ENCODE results near the gene MAPRE2. TPM values are rescaled to one million over a fixed set of nuclear protein-coding genes. Genes with fewer than 3 reads are reported as not detected.
A peak's percentile ranks its signal among the peaks of the same experiment; 100 is the strongest.

MAPRE2 gene
- total RNA-seq, 2 donors from 2014 or later, result 31.8 to 54.2 TPM

DNA sequence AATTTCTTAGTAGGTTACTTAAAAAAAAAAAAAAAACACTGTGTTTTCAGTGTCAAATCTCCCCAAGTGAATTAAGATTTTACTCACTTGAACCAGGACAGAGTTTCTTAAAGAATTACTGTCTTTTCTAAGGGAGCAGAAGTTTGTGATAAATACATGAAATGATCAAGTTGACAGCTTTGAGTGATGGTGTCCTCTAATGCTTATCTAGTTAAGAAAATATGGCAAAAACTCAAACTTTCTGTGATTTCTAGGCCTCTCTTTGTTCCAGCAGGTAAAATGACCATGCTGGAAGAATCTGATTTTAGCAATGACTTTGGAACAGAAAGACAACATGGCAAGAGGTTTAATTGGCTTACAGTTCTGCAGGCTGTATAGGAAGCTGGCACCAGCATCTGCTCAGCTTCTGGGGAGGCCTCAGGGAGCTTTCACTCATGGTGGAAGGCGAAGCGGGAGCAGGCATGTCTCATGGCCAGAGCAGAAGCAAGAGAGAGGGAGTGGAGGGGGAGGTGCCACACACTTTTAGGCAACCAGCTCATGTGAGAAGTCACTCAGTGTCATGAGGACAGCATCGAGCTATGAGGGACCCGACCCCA lies 6.6 kb downstream of the MAPRE2 start:
- ATAC-seq (ENCODE audit: insufficient number of reproducible peaks, low FRiP score, low read depth) (no peak), DNase-seq (ENCODE audit: low spot score) (no peak)
- Histone ChIP-seq H3K4me3 (no peak overlapping the region), H3K36me3 (no peaks in the 10 kb centered on the region), H3K27me3 (replicated peaks; ENCODE audit: insufficient read depth) (no peaks in the 10 kb centered on the region), H3K27ac (no peak overlapping the region), H3K9me3 (no peaks in the 10 kb centered on the region), H3K4me1 (ENCODE audit: control insufficient read depth in 1 of 2, low read depth in 2 of 2) (peaks cover 31 to 70% of the 10 kb centered on the region in 2 donors)
- TF ChIP-seq, protein P1, sequence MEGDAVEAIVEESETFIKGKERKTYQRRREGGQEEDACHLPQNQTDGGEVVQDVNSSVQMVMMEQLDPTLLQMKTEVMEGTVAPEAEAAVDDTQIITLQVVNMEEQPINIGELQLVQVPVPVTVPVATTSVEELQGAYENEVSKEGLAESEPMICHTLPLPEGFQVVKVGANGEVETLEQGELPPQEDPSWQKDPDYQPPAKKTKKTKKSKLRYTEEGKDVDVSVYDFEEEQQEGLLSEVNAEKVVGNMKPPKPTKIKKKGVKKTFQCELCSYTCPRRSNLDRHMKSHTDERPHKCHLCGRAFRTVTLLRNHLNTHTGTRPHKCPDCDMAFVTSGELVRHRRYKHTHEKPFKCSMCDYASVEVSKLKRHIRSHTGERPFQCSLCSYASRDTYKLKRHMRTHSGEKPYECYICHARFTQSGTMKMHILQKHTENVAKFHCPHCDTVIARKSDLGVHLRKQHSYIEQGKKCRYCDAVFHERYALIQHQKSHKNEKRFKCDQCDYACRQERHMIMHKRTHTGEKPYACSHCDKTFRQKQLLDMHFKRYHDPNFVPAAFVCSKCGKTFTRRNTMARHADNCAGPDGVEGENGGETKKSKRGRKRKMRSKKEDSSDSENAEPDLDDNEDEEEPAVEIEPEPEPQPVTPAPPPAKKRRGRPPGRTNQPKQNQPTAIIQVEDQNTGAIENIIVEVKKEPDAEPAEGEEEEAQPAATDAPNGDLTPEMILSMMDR (IDR thresholded peaks at IDR 0.05), result no peak

DNA sequence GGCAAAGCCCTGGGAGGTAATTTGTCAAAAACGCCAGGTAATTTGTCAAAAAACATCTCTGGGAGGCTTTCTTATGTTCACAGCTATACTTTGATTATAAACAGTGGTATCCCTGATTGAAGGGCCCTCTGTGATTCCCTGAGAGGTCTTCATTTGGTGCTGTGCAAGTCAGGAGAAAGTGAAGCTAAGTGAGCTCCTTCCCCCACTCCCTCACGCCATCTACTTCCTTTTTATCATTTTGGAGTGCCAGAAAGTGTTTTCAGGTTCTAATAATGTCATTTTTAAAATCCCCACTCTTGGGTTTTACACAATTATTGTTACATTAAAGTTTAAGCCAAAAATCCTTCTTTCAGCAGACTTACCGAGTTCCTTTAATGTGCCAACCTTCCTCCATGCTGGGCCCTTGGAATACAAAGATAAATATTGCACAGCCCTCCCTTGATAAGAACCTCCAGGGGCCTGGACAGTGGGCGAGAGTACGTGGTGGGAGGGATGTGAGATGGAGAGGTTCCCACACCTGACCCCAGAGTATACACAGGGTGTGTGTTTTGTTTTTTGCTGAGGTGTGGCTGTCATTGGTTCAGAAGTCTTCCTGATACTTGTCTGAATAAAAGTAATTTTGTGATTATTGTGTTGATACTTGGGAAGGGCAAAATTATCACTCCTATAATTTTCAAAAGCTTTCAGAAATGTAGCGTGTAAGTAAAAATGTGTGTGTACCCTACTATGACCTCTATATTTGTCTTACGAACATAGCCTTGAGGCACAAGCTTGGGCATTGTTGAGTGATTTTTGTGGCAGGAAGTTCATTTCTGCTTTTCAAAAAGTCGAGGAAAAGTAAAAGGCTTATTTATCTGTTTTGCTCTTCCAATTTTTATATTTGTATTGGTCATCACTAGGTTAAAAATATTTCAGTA lies 8.2 kb downstream of the MAPRE2 start:
- H3K27ac ChIP-seq, result peak overlapping the region in 1 of 2 donors; percentile 6
- H3K4me3 ChIP-seq, result peak overlapping the region; percentile 17
- H3K9me3 ChIP-seq, result no peaks in the 10 kb centered on the region
- no peak for DNase-seq (ENCODE audit: low spot score)
- no peak for ATAC-seq (ENCODE audit: insufficient number of reproducible peaks, low FRiP score, low read depth)
- no peaks in the 10 kb centered on the region for H3K36me3 ChIP-seq
- no peaks in the 10 kb centered on the region for H3K27me3 ChIP-seq (replicated peaks; ENCODE audit: insufficient read depth)
- peaks cover 19 to 55% of the 10 kb centered on the region in 2 donors for H3K4me1 ChIP-seq (ENCODE audit: control insufficient read depth in 1 of 2, low read depth in 2 of 2)
- TF ChIP-seq, protein P1 (IDR thresholded peaks at IDR 0.05), result no peak

DNA sequence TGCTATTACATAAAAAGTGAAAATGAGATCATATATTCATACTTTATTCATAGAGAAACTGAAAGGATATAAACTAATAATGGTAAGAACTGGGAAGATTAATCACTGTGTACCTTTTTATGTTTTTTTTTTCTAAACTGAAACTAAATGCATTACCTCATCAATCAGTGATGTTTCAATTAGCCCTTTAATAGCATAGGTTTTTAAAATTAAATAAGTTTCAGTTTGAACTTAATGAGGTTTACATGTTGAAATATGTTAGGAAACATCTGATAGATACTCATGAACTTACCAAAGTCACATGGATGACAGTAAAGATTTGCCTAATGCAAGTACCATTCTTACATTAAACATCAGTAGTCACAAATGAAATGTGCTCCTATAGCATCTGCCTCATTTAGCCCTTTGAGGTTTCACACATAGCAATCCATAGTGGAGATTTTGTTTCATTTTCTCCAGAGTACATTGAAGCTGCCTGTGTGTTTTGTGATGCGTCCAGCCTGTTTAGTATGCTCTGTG lies 8.9 kb downstream of the MAPRE2 start:
- H3K36me3 ChIP-seq, result no peaks in the 10 kb centered on the region
- ATAC-seq (ENCODE audit: insufficient number of reproducible peaks, low FRiP score, low read depth), result no peak
- peaks cover 18 to 48% of the 10 kb centered on the region in 2 donors for H3K4me1 ChIP-seq (ENCODE audit: control insufficient read depth in 1 of 2, low read depth in 2 of 2)
- no peak for DNase-seq (ENCODE audit: low spot score)
- no peaks in the 10 kb centered on the region for H3K27me3 ChIP-seq (replicated peaks; ENCODE audit: insufficient read depth)
- no peak overlapping the region for H3K27ac ChIP-seq
- TF ChIP-seq, protein P1 (IDR thresholded peaks at IDR 0.05), result no peak
- H3K9me3 ChIP-seq, result no peaks in the 10 kb centered on the region
- peak overlapping the region; percentile 17 for H3K4me3 ChIP-seq

- H3K4me1 ChIP-seq (ENCODE audit: control insufficient read depth in 1 of 2, low read depth in 2 of 2), result peaks cover 16 to 44% of the 10 kb centered on the region in 2 donors
- DNase-seq (ENCODE audit: low spot score) (no peak), ATAC-seq (ENCODE audit: insufficient number of reproducible peaks, low FRiP score, low read depth) (no peak)
- TF ChIP-seq, protein P1 (IDR thresholded peaks at IDR 0.05), result no peak
- H3K27ac ChIP-seq, result no peak overlapping the region
- no peaks in the 10 kb centered on the region for H3K9me3 ChIP-seq
- no peaks in the 10 kb centered on the region for H3K27me3 ChIP-seq (replicated peaks; ENCODE audit: insufficient read depth)
- no peaks in the 10 kb centered on the region for H3K36me3 ChIP-seq
- H3K4me3 ChIP-seq, result no peak overlapping the region
Measured at GRCh38 chr18:35050705-35051195, 9.5 kb downstream of the MAPRE2 start.

Data from thoracic aorta (tissue), 2 donors.